Neural progenitor cell (in vitro differentiated cells): Measurements from ENCODE around the gene EDRF1.

Experiments
- CTCF ChIP-seq: fragments of 200-600 bp; sonication (generic); IDR thresholded peaks from 2 replicates; pipeline ENCODE4 v1.5.1; 2017; ENCODE audit warnings: antibody characterized with exemption, mild to moderate bottlenecking
- EZH2 ChIP-seq: fragments of 200-600 bp; sonication (generic); IDR thresholded peaks from 2 replicates; pipeline ENCODE4 v1.6.1; 2017; ENCODE audit warnings: antibody characterized with exemption, mild to moderate bottlenecking, moderate library complexity
- EZH2phosphoT487 ChIP-seq: fragments of 200-600 bp; sonication (generic); IDR thresholded peaks from 2 replicates; pipeline ENCODE4 v1.6.1; 2017; ENCODE audit warnings: antibody characterized with exemption

- TF ChIP-seq CTCF (no peak), EZH2phosphoT487 (no peak), EZH2 (no peak)
Measured at GRCh38 chr10:125768219-125768855, 48.8 kb downstream of the EDRF1 start.
